GM15510 (cell line): Measurements from ENCODE around the gene RAB31.

Source experiments
- POLR2A ChIP-seq: IDR thresholded peaks from 3 replicates; pipeline ENCODE4 v1.6.1; 2011; ENCODE audit warnings: borderline replicate concordance; ENCODE audit not compliant: insufficient read length; ENCODE audit errors: extremely low read depth

Gene RAB31

DNA sequence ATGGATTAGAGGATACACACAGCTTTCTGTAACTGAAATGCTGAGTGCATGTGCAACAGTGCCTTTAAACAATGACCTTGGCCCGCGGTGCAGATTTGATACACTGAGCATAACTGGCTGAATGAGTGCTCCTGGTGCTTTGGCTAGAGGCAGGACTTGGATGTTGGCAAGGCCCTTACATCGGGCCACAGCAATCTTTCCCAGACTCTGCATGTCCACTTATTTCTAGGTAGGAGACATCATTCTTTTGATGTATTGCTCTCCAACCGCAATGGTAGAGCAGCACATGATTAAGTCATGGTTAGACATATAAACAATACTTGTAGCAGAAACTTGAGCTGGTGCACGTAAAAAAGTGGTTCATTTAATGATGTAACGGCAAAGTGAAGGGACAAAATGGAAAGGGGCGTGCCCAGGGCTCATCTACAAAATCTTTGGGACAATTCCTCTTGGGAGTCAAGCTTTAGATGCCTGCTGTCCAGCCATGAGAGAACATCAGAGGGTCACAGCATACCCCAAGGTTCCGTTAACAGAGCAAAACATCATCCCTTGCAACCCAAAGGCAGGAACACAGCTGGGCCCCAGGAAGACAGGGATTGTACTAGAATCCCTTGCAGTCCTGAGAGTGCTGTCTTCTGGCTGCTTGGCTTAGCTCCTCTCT, 43.4 kb downstream of the RAB31 start:
- TF ChIP-seq POLR2A, result no peak

DNA sequence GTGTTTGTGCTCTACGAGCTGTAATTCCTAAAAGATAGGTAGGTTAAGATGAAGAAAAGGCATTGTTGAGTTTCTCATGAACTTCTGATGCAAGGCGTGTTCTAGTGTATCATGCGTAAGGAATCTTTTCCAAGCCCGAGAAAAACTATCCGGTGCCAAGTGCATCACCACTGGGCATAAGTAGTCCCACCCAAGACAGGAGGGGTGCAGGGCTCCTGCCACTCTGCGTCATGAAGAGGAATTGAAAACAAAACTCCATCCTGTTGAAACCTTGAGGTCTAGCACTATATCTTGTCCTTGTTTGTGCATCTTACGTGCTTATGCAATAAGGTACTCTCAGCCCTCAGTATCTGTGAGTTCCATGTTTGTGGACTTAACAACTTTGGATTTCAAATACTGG, 45.7 kb downstream of the RAB31 start:
- no peak for TF ChIP-seq POLR2A

DNA sequence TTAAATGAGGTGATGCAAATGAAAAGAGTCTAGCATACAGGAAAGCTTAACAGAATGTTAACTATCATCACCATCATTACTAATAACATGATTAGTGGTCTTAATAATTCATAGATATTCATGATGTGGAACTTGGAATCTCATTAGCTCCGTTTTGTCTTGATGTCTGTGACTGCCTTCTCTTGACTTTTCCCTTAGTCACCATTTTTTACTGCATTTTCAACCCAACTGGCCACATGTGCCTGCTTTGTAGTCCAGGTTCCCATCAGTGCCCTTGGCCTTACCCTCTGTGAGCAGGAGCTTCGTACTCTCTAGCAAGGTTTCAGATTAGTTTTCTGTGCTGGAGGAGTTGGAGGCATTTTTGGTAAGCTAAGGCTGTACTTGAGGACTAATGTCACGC, 47.0 kb downstream of the RAB31 start:
- TF ChIP-seq POLR2A, result no peak

DNA sequence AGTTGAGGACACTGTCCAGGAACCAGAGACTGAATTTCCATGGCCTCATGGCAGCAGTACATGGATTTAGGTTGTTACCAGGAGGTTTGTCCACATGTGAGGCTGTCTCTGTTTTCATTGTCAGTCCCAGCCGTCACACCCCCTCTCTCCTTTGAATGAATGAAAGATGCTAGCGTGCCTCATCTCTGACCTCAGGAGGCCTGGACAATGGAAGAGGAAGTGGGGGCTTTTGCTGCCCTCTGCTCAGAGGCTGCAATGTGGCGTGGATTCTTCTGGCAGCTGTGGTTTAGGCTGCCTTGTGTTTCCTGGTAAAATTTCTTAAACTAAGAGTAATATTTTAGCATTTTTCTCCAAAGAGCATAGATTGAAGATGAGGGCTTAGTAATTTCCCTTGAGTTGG, 47.5 kb downstream of the RAB31 start:
- TF ChIP-seq POLR2A, result no peak

DNA sequence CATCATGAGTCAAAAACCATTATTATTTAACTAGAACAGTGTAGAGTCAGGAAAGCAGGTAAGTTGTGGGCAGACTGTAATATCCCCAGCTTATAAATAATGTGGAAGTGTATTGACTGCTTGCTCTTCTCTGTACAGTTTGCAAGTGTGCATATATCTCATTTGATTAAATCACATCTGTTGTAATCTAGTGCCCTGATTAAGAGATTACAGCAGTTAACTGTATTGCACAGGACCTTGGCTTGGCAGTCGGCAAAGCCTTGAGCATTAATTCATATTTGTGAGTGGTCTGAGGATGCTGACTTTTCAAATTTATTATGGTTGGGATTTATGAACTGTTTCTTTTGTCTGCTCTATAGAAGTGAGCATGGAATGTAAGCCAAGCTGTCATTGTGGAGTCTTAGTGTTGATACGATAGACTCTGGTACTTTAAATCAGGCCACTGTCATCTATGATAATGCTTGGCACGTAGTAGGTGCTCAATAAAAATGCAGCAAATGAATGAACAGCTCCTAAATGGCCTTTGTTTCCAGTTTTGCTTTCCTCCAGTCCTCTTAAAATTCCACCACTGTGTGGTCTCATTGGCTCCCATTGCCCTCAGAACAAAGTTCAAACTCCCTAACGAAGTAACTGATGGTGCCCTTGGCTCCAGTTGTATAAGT, 48.3 kb downstream of the RAB31 start:
- TF ChIP-seq POLR2A, result no peak

DNA sequence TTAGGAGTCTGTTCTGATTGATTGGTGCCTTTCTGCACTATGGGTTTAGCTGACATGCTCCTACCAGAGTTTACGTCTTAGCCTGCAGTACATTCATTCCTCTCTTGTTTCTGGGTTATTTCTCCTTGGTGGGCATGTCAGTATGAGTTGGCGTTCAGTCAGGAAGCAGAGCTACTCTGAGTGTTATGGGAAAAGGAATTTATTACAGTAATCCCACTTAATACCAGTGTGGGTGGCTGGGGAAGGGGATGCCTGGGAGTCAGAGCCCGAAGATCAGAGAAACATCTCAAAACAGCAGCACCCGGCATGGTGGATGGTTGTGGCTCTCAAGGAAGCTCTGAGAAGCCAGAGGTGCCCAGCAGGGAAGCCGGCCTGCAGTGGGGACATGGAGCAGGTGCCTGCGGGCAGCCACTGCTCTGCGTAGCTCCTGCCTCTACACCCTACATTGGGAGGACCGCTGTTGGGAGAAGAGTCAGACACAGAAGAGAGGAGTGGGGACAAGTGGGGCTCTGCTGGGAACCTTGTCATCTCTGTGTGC, 48.9 kb downstream of the RAB31 start:
- no peak for TF ChIP-seq POLR2A

DNA sequence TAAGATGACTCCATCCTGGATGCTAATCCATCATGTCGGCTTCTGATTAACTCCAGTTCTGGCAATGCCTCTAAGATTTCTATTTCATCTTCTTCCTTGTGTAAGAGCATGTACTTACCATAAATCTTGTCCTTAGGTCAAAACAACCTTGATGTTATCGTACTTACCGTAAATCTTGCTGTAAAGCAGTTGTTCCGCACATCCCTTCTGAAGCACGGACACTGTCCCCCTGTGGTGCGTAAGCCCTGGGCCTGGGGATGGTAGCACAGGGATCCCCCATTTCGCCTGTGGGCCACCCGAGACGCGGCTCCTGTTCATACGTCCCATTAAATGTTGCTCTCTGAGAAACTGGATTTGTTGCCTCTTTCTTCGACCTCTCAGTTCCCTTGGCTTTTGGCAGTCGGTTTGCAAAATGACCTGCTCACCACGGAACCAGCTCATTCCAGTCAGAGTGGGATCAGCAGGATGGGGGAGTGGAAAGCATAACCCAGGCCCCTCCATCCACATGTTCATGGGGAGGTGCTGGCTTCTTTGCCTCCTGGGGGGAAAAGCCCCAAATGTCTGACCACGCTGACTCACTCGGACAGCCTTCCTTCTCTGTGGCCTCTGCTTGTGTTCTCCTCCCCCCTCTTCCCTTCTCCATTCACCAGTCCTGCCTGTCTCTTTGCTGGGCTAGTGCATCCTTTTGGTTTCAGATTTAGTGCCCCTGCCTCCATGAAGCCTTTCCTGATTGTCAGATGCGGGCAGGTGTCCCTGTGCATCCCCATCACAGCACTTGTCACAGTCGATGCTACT, 49.9 kb downstream of the RAB31 start:
- TF ChIP-seq POLR2A, result no peak

DNA sequence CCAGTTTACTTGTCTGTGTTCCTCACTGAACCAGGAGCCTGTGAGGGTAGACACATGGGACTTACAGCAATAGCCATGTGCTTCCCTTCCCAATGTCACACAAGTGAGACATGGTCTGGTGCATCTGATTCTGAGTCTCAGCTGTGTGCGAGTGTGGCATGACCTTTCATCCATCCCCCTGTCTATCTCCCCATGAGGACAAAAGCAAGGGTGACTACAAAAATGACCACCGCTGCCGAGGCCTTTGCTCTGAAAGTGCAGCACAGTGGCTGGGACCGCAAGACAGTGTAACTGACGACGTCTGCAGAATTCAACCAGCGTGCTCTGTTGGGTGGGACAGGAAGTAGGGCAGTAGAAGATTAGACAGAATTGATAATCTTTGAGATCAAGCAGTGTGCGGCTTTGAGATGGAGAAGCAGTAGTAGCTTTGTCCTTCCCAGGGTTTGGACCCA, 50.5 kb downstream of the RAB31 start:
- no peak for TF ChIP-seq POLR2A

DNA sequence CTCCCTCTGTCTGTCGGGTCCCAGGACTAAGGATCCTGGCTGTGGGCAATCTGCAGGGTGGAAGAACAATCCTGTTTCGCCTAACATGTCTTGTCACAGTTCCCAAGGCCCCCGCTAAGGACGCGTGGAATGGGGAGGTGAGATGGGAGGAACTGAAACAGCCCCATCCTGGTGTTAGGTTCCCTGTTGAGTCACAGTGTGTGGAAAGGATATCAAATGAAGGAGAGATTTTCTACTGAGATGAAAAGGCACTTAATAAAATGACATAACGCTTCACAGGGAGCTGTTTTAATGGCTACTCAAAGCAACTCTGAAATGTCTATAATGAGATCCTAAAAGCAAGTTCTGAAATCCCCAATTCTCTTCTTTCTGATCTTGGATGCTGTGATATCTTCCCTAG, 52.5 kb downstream of the RAB31 start:
- TF ChIP-seq POLR2A, result no peak

DNA sequence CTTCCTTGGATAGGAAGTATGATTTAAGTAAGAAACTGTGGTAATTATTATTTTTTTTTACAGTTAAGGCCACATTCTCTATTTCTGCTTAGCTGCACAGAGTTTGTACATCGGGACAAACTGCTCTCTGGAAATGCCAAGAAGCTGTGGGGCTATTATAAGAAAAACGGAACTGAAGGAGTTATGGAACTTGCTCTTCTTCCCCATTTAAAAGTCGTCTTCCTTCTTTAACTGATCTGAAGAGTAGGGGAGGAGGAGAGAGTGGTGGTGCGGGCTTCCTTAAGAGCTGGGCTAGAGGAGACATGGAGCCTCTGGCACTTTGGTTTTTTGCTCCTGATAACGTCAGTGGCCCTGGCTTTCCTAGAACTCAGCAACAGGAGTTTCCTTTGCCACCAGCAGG, 54.4 kb downstream of the RAB31 start:
- no peak for TF ChIP-seq POLR2A

DNA sequence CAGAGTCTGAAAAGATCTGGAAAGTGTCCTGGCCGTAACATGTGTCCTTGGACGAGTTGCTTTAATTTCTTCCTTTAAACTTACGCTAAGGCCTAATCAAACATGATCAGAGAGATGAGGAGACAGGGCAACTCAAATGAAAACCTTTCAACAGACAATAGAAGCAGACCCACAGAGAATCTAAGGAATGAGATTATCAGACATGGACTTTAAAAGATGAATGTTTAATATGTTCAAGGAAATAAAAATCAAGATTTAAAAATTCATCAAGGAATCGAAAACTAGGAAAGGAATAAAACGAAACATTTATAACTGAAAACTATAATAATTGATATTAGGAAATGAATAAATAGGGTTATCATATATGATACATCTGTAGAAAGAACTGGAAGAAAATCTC, 55.1 kb downstream of the RAB31 start:
- TF ChIP-seq POLR2A, result no peak

DNA sequence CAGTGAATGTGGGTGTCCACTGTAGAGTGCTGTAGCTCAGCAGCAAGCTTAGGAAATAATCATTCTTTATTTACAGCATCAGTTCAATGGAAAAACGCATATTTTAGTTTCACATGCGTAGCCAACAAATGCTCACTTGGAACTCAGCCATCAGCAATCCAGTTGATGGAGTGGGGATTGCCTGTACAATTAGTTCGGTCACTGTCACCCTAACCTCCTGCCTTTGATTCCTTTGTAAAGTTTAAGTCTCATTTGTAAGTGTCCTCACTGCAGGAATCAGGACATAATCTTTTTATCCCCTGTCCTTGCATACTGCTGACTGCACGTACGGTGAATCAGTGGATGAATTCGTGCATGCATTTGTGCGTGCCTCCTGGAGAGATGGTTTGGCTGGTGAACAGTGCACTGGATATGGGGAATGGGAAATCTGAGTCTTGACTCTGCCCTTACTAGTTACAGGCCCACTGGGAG, 55.9 kb downstream of the RAB31 start:
- no peak for TF ChIP-seq POLR2A

DNA sequence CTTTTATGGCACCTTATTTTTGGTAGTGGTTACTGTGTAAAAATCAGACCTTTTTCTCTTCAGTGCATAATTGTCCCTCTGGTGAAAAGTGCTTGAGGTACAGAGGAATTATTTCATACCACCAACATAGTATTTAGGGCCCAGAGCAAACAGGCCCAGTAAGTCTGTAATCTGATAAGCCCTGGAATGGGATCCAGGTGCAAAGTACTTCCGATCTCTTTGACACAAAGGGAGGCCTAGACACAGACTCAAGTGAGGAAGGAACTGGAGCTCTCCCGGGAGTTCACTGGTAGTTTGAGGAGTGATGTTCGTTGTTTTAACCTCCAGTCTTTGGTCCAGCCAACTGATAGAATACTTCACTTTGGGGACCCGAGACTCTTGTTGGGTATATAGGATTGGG, 57.4 kb downstream of the RAB31 start:
- TF ChIP-seq POLR2A, result no peak

DNA sequence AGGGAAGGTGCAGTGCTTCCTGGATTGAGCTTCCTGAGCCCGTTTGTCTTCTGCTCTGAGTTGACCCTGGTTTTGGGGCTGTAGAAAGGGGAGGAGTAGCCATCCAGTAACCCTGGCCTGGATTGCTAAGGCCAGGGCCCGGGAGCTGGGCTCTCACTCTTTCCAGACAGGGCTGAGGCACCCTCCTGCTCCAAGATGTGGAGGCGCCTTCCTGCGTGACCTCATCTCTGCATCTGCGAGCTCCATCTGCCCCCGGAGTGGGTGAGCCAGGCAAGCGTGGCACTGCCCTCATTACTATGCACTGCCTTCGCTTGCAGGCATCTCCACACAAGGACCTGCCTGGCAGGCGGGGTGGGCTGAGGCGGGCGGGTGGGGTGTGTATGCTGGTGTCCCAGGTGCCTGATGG, 58.0 kb downstream of the RAB31 start:
- no peak for TF ChIP-seq POLR2A

DNA sequence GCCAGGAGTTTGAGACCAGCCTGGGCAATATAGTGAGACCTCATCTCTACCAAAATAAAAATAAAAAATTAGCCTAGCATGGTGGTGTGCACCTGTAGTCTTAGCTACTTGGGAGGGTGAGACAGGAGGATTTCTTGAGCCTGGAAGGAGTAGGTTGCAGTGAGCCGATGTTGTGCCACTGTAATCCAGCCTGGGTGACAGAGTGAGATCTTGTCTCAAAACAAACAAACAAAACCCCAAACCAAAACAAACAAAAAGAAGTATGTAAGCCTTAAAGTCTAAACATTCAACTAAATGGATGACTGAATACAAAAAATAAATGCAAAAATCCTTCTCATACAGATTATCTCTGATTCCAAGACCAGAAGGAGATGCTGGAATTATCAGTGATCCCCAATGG, 58.6 kb downstream of the RAB31 start:
- TF ChIP-seq POLR2A, result no peak
